ENCODE results near the gene TBCE.

DNA sequence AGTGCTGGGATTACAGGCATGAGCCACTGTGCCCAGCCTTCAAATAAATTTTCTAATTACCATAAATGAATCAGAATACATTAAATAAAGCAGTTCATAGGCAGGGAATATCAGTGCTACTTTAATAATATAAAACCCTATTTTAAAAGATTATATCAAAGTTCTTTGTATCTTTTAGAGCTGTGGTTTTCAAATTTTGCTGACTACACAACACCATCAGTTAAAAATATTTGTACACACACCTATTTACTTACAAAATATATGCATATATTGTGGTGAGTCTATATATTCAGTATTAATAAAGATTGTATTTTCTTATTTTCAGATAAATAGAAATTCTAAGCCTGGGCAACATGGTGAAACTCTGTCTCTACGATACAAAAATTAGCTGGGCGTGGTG, 118.3 kb downstream of the TBCE start:
- no peak for TF ChIP-seq EZH2 (IDR thresholded peaks at IDR 0.05; ENCODE audit: insufficient read depth, poor library complexity, severe bottlenecking)
- no peak for TF ChIP-seq EZH2phosphoT487 (IDR thresholded peaks at IDR 0.05; ENCODE audit: insufficient read depth, low read depth)
